ENCODE results near the gene NPLOC4.

NPLOC4 gene

DNA sequence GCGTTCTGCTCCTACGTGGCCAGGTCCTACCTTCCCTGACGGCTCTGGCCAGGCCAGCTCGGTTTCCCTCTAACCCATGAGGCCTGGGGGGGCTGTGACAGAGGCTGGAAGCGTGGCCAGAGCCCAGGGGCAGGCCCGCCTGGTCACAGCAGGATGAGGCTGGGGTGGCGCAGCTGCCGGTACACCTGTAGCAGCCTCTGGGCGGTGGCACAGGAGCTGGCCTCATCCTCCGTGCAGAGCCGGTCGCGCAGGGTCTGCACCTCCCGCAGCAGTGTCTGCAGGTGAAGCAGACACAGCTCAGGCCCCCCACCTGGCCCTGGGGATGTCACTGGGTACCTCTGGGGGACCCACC lies 96.3 kb downstream of the NPLOC4 start:
- no peak for DNase-seq (ENCODE audit: extremely low read depth, low read depth)

GRCh38 chr17:81539961-81540675 lies 96.8 kb downstream of the NPLOC4 start:
- DNase-seq (ENCODE audit: extremely low read depth, low read depth): no peak
- TF ChIP-seq CTCF (IDR thresholded peaks at IDR 0.05; ENCODE audit: low read depth, low read length): no peak

More for the DNA sequence above, 96.3 kb downstream of the NPLOC4 start:
- no peak for TF ChIP-seq CTCF (IDR thresholded peaks at IDR 0.05; ENCODE audit: low read depth, low read length)

- no peak for DNase-seq (ENCODE audit: extremely low read depth, low read depth)
- no peak for TF ChIP-seq CTCF (IDR thresholded peaks at IDR 0.05; ENCODE audit: low read depth, low read length)
These were observed 97.4 kb downstream of the NPLOC4 start for GRCh38 chr17:81539571-81539900.

DNA sequence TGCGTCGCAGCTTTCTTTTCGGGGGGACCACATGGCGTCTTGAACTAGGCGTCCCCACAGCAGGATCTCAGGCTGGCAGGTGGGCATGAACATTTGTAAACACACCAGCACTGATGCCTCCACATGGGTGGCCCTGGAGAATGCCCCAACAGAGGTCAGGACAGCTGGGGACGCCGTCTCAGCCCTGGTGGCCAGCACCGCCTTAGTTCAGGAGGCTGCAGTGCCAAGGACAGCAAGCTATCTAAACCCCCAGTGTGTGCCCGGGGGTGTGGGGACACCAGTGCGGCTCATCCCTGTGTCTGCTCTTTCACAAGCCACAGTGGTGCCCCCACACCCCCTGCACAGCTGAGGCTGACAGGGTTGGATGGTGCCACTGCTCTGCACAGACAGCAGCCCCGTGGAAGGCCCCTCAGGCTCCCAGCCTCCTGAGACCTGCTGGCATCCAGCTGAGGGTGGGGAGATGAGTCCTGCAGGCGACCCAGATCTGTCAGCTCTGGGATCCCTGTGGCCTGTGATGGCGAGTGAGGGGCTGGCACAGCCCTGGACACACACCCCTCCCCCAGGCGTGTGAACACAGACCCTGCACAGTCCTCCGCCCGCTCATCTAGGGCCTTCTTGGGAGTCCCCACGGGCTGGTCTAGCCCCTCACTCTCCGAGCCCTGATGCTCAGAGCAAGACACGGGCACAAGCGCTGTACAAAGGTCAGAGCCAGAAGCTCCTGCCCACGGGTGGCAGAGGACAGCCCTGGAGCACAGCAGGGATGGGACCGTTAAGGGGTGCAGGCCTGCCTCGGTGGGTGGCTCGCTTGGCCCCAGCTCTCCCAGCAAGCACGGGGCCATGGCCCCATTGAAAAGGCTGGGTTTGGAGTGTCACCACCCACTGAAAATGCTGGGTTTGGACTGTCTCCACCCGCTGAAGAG lies 98.0 kb downstream of the NPLOC4 start:
- TF ChIP-seq CTCF (IDR thresholded peaks at IDR 0.05; ENCODE audit: low read depth, low read length): no peak
- no peak for DNase-seq (ENCODE audit: extremely low read depth, low read depth)

GRCh38 chr17:81537856-81538555 lies 98.9 kb downstream of the NPLOC4 start:
- TF ChIP-seq CTCF (IDR thresholded peaks at IDR 0.05; ENCODE audit: low read depth, low read length): no peak
- DNase-seq (ENCODE audit: extremely low read depth, low read depth): no peak

GRCh38 chr17:81537343-81537855 lies 99.5 kb downstream of the NPLOC4 start:
- no peak for DNase-seq (ENCODE audit: extremely low read depth, low read depth)
- peak; percentile 52 for TF ChIP-seq CTCF (IDR thresholded peaks at IDR 0.05; ENCODE audit: low read depth, low read length)

Measured in AG09319 (cell line).